ENCODE data around the gene ATP1A1. TPM values are rescaled to one million over a fixed set of nuclear protein-coding genes. Genes with fewer than 3 reads are reported as not detected.

Gene ATP1A1
- total and polyA plus RNA-seq, 2 experiments from 2014 or later = 117 to 202 TPM

- Mint-ChIP-seq H3K4me3 (no peak overlapping the region), H3K9me3 (no peaks in the 10 kb centered on the region; the same call in 2 of the 3 replicates), H3K27me3 (ENCODE audit: insufficient read depth, low read depth, poor library complexity) (peaks cover 4% of the 10 kb centered on the region), H3K4me1 (peaks cover 3% of the 10 kb centered on the region; the same call in 2 of the 3 replicates), H3K27ac (no peak overlapping the region; the same call in 1 of the 2 replicates), H3K36me3 (ENCODE audit: low read depth) (no peaks in the 10 kb centered on the region)
- no peak for DNase-seq (ENCODE audit: low spot score)
- Histone ChIP-seq H4K20me1 (replicated peaks; ENCODE audit: insufficient read depth) (no peaks in the 10 kb centered on the region), H3K79me2 (replicated peaks; ENCODE audit: insufficient read depth) (no peaks in the 10 kb centered on the region), H3F3A (replicated peaks; ENCODE audit: low read depth) (no peaks in the 10 kb centered on the region), H3K27ac (ENCODE audit: low read depth) (no peak overlapping the region), H3K27me3 (ENCODE audit: insufficient read depth) (no peaks in the 10 kb centered on the region), H3K4me1 (ENCODE audit: insufficient read depth) (no peaks in the 10 kb centered on the region), H3K36me3 (ENCODE audit: insufficient read depth) (no peaks in the 10 kb centered on the region), H3K4me3 (no peak overlapping the region), H2AFZ (peak overlapping the region; percentile 49), H3K9me2 (ENCODE audit: insufficient read depth) (no peaks in the 10 kb centered on the region), H3K4me2 (no peak overlapping the region)
- no peak for TF ChIP-seq CTCF (conservative IDR thresholded peaks at IDR 0.05; ENCODE audit: low read depth in 2 of 2)
- no peak for TF ChIP-seq ZNF114 (CRISPR knock-in tag; IDR thresholded peaks at IDR 0.05)
- no peak for TF ChIP-seq ETS1 (IDR thresholded peaks at IDR 0.05)
- TF ChIP-seq REST (IDR thresholded peaks at IDR 0.05; ENCODE audit: unreplicated experiment) = no peak
- no peak for TF ChIP-seq ZNF331 (CRISPR knock-in tag; IDR thresholded peaks at IDR 0.05; ENCODE audit: low read depth)
- TF ChIP-seq NANOG (IDR thresholded peaks at IDR 0.05; ENCODE audit: borderline replicate concordance) = no peak
- TF ChIP-seq EZH2 (IDR thresholded peaks at IDR 0.05; ENCODE audit: low read depth, unreplicated experiment) = no peak
- no peak for ATAC-seq
Measured at GRCh38 chr1:116433275-116434257, 60.5 kb downstream of the ATP1A1 start.
